Colonic mucosa (tissue), 4 donors: ENCODE results near the gene KCNS3. TPM values are rescaled to one million over a fixed set of nuclear protein-coding genes. Genes with fewer than 3 reads are reported as not detected.
A peak's percentile ranks its signal among the peaks of the same experiment; 100 is the strongest.

Source experiments
- DNase-seq: peaks from one replicate; pipeline ENCODE4 v3.0.0-alpha.2; 2020
- H3K27ac ChIP-seq: fragments of 200-600 bp; one replicate; pipeline ENCODE4 v1.8.0; 2021
- H3K27me3 ChIP-seq: fragments of 200-600 bp; one replicate; pipeline ENCODE4 v1.8.0; 2021
- H3K36me3 ChIP-seq: fragments of 200-600 bp; one replicate; pipeline ENCODE4 v1.8.0; 2021
- H3K4me1 ChIP-seq: fragments of 200-600 bp; one replicate; pipeline ENCODE4 v1.8.0; 2021; ENCODE audit warnings: mild to moderate bottlenecking
- H3K4me3 ChIP-seq: fragments of 200-600 bp; one replicate; pipeline ENCODE4 v1.8.0; 2021
- H3K9ac ChIP-seq, 2 donors: one replicate each; pipeline ENCODE4 v1.7.0; 2013; ENCODE audit warnings: control low read depth in 2 of 2, low read depth in 2 of 2, low read length in 2 of 2
- H3K9me3 ChIP-seq: fragments of 200-600 bp; one replicate; pipeline ENCODE4 v1.8.0; 2021
- CTCF ChIP-seq: fragments of 200-600 bp; IDR thresholded peaks from one replicate; pipeline ENCODE4 v1.8.0; 2022; ENCODE audit warnings: antibody characterized with exemption, mild to moderate bottlenecking
- intact Hi-C: fragments of 100-400 bp; cut with DNase I; formaldehyde crosslinking; loops from one replicate; pipeline ENCODE4 v1.14.1; 2022
- total RNA-seq, 2 donors: library from RNA; stranded (reverse); fragmentation: NEBNext Ultra II Directional in 1 of 2; extraction: Animal tissue kit (Norgen Biotek cat#: 25700) in 1 of 2; gene quantifications; one replicate each; pipeline ENCODE4 v1.2.1, GENCODE V29; 2021
- donor health status: healthy.
- donor health status: DM: no; HTN: no; CAD: no.
- donor health status: DM: no; HTN: no; CAD: no.

The KCNS3 gene
- total RNA-seq, result 10 to 100 TPM; 10.7 to 17.5 TPM

- H3K27me3 ChIP-seq, result peaks cover 11% of the 10 kb centered on the region
- H3K4me3 ChIP-seq, result peak within 1 kb of the TSS; percentile 79
- H3K36me3 ChIP-seq, result no peaks in the 10 kb centered on the region
- DNase-seq, result peak; percentile 50
- no peak for TF ChIP-seq CTCF
- intact Hi-C loops, result no loop called here
- H3K9me3 ChIP-seq, result no peaks in the 10 kb centered on the region
- H3K4me1 ChIP-seq, result no peaks in the 10 kb centered on the region
- peak within 1 kb of the TSS; percentile 68 to 88 for H3K9ac ChIP-seq
- peak within 1 kb of the TSS; percentile 77 for H3K27ac ChIP-seq
Observed at GRCh38 chr2:17878281-17879136, at the start of gene KCNS3. Gene KCNS3, plus strand, starts transcription at chr2:17878667. Its CDS starts 52,342 bp downstream, at chr2:17931009.

GRCh38 chr2:17830053-17831034, 48.1 kb upstream of the KCNS3 start:
- TF ChIP-seq CTCF, result peak; percentile 90
- no peak overlapping the region for H3K4me3 ChIP-seq
- intact Hi-C loops, result loop anchor here (5.0 kb wide), 1 partner anchor 108 kb away; no protein-coding TSS in a partner anchor
- no peaks in the 10 kb centered on the region for H3K9me3 ChIP-seq
- DNase-seq, result peak; percentile 86
- H3K36me3 ChIP-seq, result no peaks in the 10 kb centered on the region
- H3K27me3 ChIP-seq, result peaks cover 3% of the 10 kb centered on the region
- no peak overlapping the region for H3K27ac ChIP-seq
- no peak overlapping the region for H3K9ac ChIP-seq
- peaks cover 7% of the 10 kb centered on the region for H3K4me1 ChIP-seq

- Histone ChIP-seq H3K4me3 (no peak overlapping the region), H3K27ac (no peak overlapping the region), H3K36me3 (no peaks in the 10 kb centered on the region), H3K9ac (no peak overlapping the region), H3K9me3 (no peaks in the 10 kb centered on the region), H3K27me3 (no peaks in the 10 kb centered on the region), H3K4me1 (peaks cover 6% of the 10 kb centered on the region)
- no peak for DNase-seq
- intact Hi-C loops, result no loop called here
- TF ChIP-seq CTCF, result no peak
Observed at GRCh38 chr2:17835516-17835915, 43.0 kb upstream of the KCNS3 start.

GRCh38 chr2:17839959-17840358, 38.5 kb upstream of the KCNS3 start:
- Histone ChIP-seq H3K9ac (no peak overlapping the region), H3K36me3 (no peaks in the 10 kb centered on the region), H3K4me3 (no peak overlapping the region), H3K4me1 (no peaks in the 10 kb centered on the region), H3K9me3 (no peaks in the 10 kb centered on the region), H3K27ac (no peak overlapping the region), H3K27me3 (no peaks in the 10 kb centered on the region)
- TF ChIP-seq CTCF, result no peak
- intact Hi-C loops, result no loop called here
- no peak for DNase-seq

- Histone ChIP-seq H3K9me3 (no peaks in the 10 kb centered on the region), H3K36me3 (no peaks in the 10 kb centered on the region), H3K27ac (no peak overlapping the region), H3K4me1 (no peaks in the 10 kb centered on the region), H3K27me3 (no peaks in the 10 kb centered on the region), H3K9ac (no peak overlapping the region), H3K4me3 (no peak overlapping the region)
- no peak for DNase-seq
- no peak for TF ChIP-seq CTCF
- intact Hi-C loops, result no loop called here
Observed at GRCh38 chr2:17843457-17843856, 35.0 kb upstream of the KCNS3 start.
